Nucleus accumbens (tissue), 56 donors: ENCODE data around the gene AUTS2.
"Not testable (repeated sequence)": the region's sequence is repeated elsewhere in the genome, so short reads cannot be mapped to it uniquely, and the experiment has no call there.

Experiments
- DNase-seq, 56 donors: peaks; one replicate each; lab custom pipeline; 2025; lab: John Stamatoyannopoulos, UW

AUTS2 gene

DNA sequence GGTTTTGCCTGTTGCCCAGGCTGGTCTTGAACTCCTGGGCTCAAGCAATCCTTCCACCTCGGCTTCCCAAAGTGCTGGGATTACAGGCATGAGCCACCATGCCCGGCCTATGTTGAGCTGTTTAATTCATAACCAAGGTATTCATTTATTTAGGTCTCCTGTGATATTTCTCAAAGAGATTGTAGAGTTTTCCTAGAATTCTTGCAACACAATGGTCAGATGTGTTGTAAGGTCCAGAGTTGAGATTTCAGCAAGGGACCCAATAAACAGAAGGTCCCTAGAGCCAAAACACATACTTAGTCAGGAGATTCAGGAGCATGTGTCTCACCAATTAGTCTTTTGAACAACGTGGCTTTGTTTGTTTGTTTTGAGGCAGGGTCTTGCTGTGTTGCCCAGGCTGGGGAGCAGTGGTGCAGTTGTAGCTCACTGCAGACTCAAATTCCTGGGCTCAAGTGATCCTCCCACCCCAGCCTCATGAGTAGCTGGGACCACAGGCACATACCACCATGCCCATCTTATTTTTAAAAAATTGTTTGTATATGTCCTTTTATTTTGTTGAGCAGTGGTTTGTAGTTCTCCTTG lies 1212.4 kb downstream of the AUTS2 start:
- no peak for DNase-seq

DNA sequence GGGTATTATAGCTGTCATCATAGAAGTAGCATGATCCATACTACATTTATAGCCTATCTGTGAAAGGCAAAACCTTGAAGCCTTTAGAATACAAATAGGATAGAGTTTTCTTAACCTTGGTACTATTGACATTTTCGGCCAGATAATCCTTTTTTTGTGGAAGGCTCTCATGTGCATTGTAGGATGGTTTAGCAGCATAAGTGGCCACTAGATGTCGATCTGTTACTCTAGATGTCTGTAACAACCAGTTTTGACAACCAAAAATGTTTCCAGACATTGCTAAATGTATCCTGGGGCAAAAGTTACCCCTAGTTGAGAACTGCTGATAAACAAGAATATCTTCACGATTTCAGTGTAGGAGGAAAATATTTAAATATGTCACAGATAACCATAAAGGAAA lies 1214.2 kb downstream of the AUTS2 start:
- DNase-seq = no peak

DNA sequence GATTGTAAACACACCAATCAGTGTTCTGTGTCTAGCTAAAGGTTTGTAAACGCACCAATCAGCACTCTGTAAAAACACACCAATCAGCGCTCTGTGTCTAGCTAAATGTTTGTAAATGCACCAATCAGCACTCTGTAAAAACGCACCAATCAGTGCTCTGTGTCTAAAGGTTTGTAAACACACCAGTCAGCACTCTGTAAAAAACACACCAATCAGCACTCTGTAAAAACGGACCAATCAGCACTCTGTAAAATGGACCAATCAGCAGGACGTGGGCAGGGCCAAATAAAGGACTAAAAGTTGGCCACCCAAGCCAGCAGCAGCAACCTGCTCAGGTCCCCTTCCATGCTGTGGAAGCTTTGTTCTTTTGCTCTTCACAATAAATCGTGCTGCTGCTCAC lies 1224.2 kb downstream of the AUTS2 start:
- DNase-seq = not testable (repeated sequence)

DNA sequence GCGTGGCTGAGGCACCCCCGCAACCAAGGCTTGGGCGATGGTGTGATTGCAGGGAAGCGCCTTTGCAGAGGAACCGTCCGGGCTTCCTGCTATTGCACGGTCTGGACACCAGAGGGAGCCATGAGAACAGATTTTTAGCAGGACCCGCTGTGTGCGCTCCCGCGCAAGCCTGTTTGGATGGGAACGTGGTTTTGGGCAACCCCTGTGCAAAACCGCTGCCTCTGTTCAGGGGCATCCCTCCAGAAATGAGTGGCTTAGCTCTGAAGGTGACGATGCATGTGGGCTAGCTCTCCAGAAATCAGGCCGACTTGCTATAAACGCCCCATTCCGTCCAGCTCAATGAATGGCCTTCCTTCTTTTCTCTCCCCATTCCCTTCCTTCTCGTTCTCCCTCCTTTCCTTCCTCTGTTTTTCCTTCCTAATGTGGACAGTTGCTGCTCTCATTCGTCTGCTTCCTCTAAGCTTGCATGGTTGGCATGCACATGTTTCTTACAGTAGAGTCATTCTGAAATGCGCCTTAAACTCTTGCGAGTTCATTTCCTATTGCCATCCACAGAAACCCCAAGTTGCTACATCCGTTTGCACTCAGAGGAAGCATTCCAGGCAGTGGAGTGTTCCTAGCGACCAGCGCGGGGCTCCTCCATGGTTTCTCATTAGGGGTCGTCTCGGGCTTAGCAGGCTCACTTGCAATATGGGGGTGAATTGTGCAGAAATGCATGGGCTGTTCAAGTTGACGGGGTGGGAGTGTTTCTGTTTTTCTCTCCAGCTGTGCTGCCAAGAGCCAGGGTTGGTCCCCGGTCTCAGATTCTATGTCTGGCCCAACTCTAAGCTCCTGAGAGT lies 1231.2 kb downstream of the AUTS2 start:
- DNase-seq = peak in 50 of 56 donors; percentile 1 to 79 (median 39)

DNA sequence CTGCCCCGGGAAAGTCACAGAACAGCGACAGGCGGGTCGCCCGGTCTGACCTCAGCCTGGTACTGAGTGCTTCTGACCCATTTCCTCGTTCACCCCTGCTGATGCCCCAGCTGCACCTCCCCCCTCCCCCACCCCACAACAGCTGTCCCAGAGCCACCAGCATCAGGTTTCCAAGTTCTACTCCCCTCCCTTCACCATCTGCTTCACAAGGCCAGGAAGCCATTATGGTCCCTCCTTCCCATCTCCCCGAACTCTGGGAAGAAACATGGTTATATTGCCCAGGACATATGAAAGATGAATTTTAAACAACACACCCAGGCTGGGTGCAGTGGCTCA lies 1231.8 kb downstream of the AUTS2 start:
- DNase-seq = no peak

DNA sequence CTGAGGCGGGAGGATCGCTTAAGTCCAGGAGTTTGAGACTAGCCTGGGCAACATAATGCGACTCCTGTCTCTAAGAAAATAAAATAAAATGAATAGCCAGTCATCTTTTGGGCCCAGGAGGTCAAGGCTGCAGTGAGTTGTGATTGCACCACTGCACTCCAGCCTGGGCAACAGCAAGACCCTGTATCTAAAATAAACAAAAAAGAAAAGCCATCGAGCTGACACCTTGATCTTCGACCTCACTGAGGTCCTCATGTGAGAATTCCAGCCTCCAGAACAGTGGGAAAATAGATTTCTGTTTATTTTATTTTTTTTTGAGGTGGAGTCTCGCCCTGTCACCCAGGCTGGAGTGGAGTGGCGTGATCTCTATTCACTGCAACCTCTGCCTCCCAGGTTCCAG lies 1232.2 kb downstream of the AUTS2 start:
- DNase-seq = peak in 1 of 56 donors; percentile 0

DNA sequence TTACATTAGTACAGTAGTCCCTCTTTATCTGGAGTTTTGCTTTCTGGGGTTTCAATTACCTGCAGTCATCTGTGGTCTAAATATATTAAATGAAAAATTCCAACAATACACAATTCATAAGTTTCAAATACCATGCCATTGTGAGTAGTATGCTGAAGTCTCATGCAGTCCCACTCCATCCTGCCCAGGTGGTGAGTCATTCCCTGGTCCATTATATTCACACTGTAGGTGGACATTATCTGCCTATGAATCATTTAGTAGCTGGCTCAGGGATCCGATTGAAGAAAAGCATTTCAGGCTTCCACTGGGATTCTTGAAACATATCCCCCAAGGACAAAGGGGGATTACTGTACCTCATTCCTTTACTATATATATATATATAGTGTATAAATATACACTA lies 1235.5 kb downstream of the AUTS2 start:
- DNase-seq = no peak

DNA sequence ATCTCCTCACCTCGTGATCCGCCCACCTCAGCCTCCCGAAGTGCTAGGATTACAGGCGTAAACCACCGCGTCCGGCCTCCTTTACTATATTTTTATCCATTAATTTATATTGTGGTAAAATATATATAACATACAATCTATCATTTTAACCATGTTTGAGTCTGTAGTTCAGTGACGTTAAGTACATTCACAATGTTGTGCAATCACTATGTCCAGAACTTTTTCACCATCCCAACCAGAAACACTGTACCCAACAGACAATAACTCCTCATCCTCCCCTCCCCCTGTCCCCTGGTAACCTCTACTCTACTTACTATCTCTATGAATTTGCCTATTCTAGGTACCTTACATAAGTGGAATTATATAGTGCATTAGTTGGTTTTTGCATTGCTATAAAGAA lies 1236.1 kb downstream of the AUTS2 start:
- no peak for DNase-seq

DNA sequence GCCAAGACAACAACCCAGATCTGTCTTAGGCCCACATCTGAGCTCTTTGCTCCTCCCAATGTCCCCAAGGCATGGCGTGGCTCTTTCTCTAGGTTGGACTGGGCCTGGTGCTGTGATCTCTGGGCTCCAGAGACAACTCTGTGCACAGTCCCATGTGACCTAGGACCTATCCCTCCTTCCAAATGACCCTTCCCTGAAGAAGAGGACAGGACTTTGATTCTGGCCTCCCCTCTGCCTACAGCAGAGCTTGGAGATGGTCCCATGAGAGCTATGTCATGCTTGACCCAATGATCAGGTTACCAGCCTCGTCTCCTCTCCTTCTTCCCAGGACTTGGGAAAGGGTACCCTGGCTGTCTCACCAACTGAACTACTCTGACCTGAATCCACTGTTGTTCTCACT lies 1237.4 kb downstream of the AUTS2 start:
- no peak for DNase-seq

DNA sequence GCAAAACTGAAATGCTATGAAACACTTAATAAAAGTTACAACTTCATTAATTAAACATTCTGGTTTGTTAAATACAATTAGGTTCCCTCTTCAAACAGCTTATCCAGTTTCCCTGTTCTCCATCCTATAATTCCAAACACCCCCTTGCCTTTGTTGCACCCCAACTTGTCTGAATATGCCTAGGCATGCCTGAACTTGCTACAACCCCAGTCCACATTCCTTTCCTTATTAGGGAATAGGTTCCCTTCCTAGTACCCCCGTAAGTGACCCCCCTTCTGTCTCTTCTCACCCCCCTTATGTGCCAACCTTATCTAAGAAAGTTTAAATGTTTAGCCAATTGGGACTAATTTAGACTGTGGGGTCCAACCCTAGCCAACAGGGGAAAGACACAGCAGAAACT lies 1238.0 kb downstream of the AUTS2 start:
- no peak for DNase-seq

DNA sequence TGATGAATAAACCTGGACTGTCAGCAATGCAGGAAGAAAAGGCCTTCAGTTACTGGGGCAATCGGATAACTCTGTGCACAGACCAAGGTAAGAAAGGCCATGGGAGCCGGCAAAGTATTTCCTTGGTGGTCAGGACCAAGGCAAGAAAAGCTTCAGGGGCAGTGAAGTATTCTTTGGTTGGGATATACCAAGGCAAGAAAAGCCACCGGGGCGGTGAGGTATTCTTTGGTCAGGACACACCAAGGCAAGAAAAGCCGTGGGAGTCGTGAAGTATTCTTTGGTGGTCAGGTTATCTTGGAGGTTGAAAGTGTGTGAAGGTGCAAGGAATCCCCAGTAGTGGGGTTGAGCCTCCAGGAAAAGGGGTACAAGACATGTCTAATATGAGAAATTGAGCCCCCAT lies 1238.7 kb downstream of the AUTS2 start:
- DNase-seq = no peak

DNA sequence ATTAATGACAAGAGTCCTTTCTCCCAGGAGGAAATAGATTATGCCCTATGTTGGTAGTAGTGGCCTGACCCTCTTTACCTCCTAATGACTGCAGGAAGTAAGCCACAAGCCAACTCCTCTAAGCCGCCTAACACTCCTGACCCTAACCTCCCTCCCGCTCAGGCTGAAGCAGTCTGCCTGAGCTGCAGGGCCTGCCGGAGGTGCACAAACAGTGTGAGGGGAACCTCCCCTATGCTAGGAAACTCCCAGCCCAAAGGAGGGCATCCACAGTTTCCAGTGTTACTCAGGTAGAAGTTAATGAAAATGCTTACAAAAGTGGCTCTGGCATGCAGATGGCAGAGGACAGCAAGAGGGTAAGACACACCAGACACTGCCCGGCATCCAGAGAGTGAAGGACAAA lies 1239.3 kb downstream of the AUTS2 start:
- DNase-seq = no peak

DNA sequence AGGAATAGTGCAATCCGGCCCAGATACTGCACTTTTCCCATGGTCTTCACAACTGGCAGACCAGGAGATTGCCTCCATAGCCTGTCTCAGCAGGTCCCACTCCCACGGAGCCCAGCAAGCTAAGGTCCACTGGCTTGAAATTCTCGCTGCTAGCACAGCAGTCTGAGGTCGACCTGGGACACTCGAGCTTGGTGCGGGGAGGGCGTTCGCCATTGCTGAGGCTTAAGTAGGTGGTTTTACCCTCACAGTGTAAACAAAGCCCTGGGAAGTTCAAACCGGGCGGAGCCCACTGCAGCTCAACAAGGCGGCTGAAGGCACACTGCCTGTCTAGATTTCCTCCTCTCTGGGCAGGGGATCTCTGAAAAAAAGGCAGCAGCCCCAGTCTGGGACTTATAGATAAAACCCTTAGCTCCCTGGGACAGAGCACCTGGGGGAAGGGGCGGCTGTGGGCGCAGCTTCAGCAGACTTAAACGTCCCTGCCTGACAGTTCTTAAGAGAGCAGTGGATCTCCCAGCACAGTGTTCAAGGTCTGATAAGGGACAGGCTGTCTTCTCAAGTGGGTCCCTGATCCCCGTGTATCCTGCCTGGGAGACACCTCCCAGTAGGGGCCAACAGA lies 1240.1 kb downstream of the AUTS2 start:
- no peak for DNase-seq
